HEK293T (cell line): ENCODE measurements around the gene CAPN13.

Source experiments
- ARNT ChIP-seq: fragments of 450-650 bp; IDR thresholded peaks from 2 replicates; pipeline ENCODE4 v1.6.1; 2017; ENCODE audit warnings: mild to moderate bottlenecking
- BHLHE40 ChIP-seq: fragments of 450-650 bp; IDR thresholded peaks from 2 replicates; pipeline ENCODE4 v1.6.1; 2016; ENCODE audit warnings: mild to moderate bottlenecking, moderate library complexity, borderline replicate concordance
- ELF4 ChIP-seq: fragments of 450-650 bp; IDR thresholded peaks from 2 replicates; pipeline ENCODE4 v1.6.1; 2017; ENCODE audit warnings: antibody characterized with exemption
- FOXA1 ChIP-seq: fragments of 450-650 bp; IDR thresholded peaks from 2 replicates; pipeline ENCODE4 v1.6.1; 2016; ENCODE audit warnings: mild to moderate bottlenecking
- FOXK2 ChIP-seq: fragments of 450-650 bp; IDR thresholded peaks from 2 replicates; pipeline ENCODE4 v1.6.1; 2016; ENCODE audit warnings: mild to moderate bottlenecking
- FOXM1 ChIP-seq: fragments of 450-650 bp; IDR thresholded peaks from 2 replicates; pipeline ENCODE4 v1.6.1; 2017; ENCODE audit warnings: mild to moderate bottlenecking, borderline replicate concordance
- HDGF ChIP-seq: fragments of 450-650 bp; IDR thresholded peaks from 2 replicates; pipeline ENCODE4 v1.6.1; 2017; ENCODE audit warnings: antibody characterized with exemption, borderline replicate concordance
- NFRKB ChIP-seq: fragments of 450-650 bp; IDR thresholded peaks from 2 replicates; pipeline ENCODE4 v1.6.1; 2016; ENCODE audit warnings: mild to moderate bottlenecking, moderate library complexity
- SUZ12 ChIP-seq: fragments of 450-650 bp; IDR thresholded peaks from 2 replicates; pipeline ENCODE4 v1.6.1; 2016; ENCODE audit warnings: mild to moderate bottlenecking
- TF ChIP-seq, protein P1 (sequence below): fragments of 450-650 bp; IDR thresholded peaks from 2 replicates; pipeline ENCODE4 v1.6.1; 2016

GRCh38 chr2:30792521-30792920 lies 14.7 kb downstream of the CAPN13 start:
- TF ChIP-seq, protein P1, sequence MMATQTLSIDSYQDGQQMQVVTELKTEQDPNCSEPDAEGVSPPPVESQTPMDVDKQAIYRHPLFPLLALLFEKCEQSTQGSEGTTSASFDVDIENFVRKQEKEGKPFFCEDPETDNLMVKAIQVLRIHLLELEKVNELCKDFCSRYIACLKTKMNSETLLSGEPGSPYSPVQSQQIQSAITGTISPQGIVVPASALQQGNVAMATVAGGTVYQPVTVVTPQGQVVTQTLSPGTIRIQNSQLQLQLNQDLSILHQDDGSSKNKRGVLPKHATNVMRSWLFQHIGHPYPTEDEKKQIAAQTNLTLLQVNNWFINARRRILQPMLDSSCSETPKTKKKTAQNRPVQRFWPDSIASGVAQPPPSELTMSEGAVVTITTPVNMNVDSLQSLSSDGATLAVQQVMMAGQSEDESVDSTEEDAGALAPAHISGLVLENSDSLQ: no peak
- TF ChIP-seq FOXK2 (no peak), SUZ12 (no peak), BHLHE40 (no peak), FOXM1 (no peak), NFRKB (no peak), ELF4 (no peak), ARNT (no peak), FOXA1 (no peak), HDGF (no peak)
